ENCODE measurements around the gene CAMP.
A peak's percentile ranks its signal among the peaks of the same experiment; 100 is the strongest.
"Not testable (repeated sequence)": the region's sequence is repeated elsewhere in the genome, so short reads cannot be mapped to it uniquely, and the experiment has no call there.

Gene CAMP

DNA sequence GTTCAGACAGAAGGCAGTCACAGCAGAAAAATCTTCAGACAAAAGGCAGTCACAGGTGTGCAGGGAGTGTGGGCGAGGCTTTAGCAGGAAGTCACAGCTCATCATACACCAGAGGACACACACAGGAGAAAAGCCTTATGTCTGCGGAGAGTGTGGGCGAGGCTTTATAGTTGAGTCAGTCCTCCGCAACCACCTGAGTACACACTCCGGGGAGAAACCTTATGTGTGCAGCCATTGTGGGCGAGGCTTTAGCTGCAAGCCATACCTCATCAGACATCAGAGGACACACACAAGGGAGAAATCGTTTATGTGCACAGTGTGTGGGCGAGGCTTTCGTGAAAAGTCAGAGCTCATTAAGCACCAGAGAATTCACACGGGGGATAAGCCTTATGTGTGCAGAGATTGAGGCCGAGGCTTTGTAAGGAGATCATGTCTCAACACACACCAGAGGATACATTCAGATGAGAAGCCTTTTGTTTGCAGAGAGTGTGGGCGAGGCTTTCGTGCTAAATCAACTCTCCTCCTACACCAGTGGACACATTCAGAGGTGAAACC is 45.2 kb downstream of the CAMP start:
- Histone ChIP-seq H3K4me3 (ENCODE audit: low read depth in 1 of 2, low read length in 2 of 2) (no peak overlapping the region), H3K27ac (ENCODE audit: low read length) (peak overlapping the region; percentile 30), H3K36me3 (ENCODE audit: control insufficient read depth in 1 of 2, insufficient read depth in 2 of 2, low read length in 2 of 2) (peaks cover 0 to 30% of the 10 kb centered on the region in 2 donors), H3K9me3 (ENCODE audit: control insufficient read depth in 1 of 2, low read length in 2 of 2) (no peaks in the 10 kb centered on the region), H3K27me3 (ENCODE audit: low read depth, low read length) (no peaks in the 10 kb centered on the region), H3K4me1 (ENCODE audit: control insufficient read depth in 1 of 2, insufficient read depth in 2 of 2, low read length in 2 of 2) (no peaks in the 10 kb centered on the region)

DNA sequence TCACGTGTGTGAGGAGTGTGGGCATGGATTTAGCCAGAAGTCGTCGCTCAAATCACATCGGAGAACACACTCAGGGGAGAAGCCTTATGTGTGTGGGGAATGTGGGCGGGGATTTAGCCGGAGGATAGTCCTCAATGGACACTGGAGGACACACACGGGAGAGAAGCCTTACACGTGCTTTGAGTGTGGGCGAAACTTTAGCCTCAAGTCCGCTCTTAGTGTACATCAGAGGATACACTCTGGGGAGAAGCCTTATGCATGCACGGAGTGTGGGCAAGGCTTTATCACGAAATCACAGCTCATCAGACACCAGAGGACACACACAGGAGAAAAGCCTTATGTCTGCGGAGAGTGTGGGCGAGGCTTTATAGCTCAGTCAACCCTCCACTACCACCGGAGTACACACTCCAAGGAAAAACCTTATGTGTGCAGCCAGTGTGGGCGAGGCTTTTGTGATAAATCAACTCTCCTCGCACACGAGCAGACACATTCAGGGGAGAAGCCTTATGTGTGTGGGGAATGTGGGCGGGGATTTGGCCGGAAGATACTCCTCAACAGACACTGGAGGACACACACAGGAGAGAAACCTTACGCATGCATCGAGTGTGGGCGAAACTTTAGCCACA is 45.8 kb downstream of the CAMP start:
- peaks cover 0 to 30% of the 10 kb centered on the region in 2 donors for H3K36me3 ChIP-seq (ENCODE audit: control insufficient read depth in 1 of 2, insufficient read depth in 2 of 2, low read length in 2 of 2)

DNA sequence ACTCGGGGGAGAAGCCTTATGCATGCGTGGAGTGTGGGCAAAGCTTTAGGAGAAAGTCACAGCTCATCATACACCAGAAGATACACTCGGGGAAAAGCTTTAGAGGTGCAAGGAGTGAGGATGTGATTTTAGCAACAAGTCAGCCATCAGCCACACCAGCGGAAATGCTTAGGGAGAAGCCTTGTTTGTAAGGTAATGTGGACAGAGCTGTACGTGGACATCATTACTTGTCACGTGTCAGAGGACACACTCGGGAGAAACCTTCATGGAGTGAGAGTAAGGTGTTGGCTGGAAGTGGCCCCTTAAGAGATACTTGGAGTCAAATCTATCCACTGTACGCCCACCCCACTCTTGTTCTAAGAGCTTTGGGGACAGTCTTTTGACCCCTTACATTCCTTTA is 46.3 kb downstream of the CAMP start:
- Histone ChIP-seq H3K4me3 (ENCODE audit: low read depth in 1 of 2, low read length in 2 of 2) (no peak overlapping the region), H3K27me3 (ENCODE audit: low read depth, low read length) (no peaks in the 10 kb centered on the region), H3K9me3 (ENCODE audit: control insufficient read depth in 1 of 2, low read length in 2 of 2) (no peaks in the 10 kb centered on the region), H3K36me3 (ENCODE audit: control insufficient read depth in 1 of 2, insufficient read depth in 2 of 2, low read length in 2 of 2) (peaks cover 0 to 30% of the 10 kb centered on the region in 2 donors), H3K27ac (ENCODE audit: low read length) (no peak overlapping the region), H3K4me1 (ENCODE audit: control insufficient read depth in 1 of 2, insufficient read depth in 2 of 2, low read length in 2 of 2) (no peaks in the 10 kb centered on the region)

More for the DNA sequence above, 45.8 kb downstream of the CAMP start:
- no peaks in the 10 kb centered on the region for H3K27me3 ChIP-seq (ENCODE audit: low read depth, low read length)
- H3K27ac ChIP-seq (ENCODE audit: low read length) = peak overlapping the region; percentile 30
- H3K4me3 ChIP-seq (ENCODE audit: low read depth in 1 of 2, low read length in 2 of 2) = no peak overlapping the region
- no peaks in the 10 kb centered on the region for H3K9me3 ChIP-seq (ENCODE audit: control insufficient read depth in 1 of 2, low read length in 2 of 2)
- H3K4me1 ChIP-seq (ENCODE audit: control insufficient read depth in 1 of 2, insufficient read depth in 2 of 2, low read length in 2 of 2) = no peaks in the 10 kb centered on the region

- Histone ChIP-seq H3K27me3 (ENCODE audit: low read depth, low read length) (no peaks in the 10 kb centered on the region), H3K4me3 (ENCODE audit: low read depth in 1 of 2, low read length in 2 of 2) (no peak overlapping the region), H3K36me3 (ENCODE audit: control insufficient read depth in 1 of 2, insufficient read depth in 2 of 2, low read length in 2 of 2) (peaks cover 0 to 30% of the 10 kb centered on the region in 2 donors), H3K27ac (ENCODE audit: low read length) (no peak overlapping the region), H3K9me3 (ENCODE audit: control insufficient read depth in 1 of 2, low read length in 2 of 2) (no peaks in the 10 kb centered on the region), H3K4me1 (ENCODE audit: control insufficient read depth in 1 of 2, insufficient read depth in 2 of 2, low read length in 2 of 2) (no peaks in the 10 kb centered on the region)
These were observed 47.0 kb downstream of the CAMP start for GRCh38 chr3:48270306-48270705.

DNA sequence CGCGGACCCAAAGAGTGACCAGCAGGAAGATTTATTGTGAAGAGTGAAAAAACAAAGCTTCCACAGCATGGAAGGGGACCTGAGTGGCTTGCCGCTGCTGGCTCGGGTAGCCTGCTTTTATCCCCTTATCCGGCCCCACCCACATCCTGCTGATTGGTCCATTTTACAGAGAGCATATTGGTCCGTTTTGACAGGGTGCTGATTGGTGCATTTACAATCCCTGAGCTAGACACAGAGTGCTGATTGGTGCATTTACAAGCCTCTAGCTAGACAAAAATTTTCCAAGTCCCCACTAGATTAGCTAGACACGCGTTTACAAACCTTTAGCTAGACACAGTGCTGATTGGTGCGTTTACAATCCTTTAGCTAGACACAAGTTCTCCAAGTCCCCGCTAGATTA is 47.9 kb downstream of the CAMP start:
- H3K27me3 ChIP-seq (ENCODE audit: low read depth, low read length); H3K4me3 ChIP-seq (ENCODE audit: low read depth in 1 of 2, low read length in 2 of 2); H3K27ac ChIP-seq (ENCODE audit: low read length); H3K4me1 ChIP-seq (ENCODE audit: control insufficient read depth in 1 of 2, insufficient read depth in 2 of 2, low read length in 2 of 2); H3K9me3 ChIP-seq (ENCODE audit: control insufficient read depth in 1 of 2, low read length in 2 of 2): not testable (repeated sequence)
- peaks cover 0 to 28% of the 10 kb centered on the region in 2 donors for H3K36me3 ChIP-seq (ENCODE audit: control insufficient read depth in 1 of 2, insufficient read depth in 2 of 2, low read length in 2 of 2)

GRCh38 chr3:48271763-48272498 is 48.6 kb downstream of the CAMP start:
- Histone ChIP-seq H3K4me3 (ENCODE audit: low read depth in 1 of 2, low read length in 2 of 2) (no peak overlapping the region), H3K36me3 (ENCODE audit: control insufficient read depth in 1 of 2, insufficient read depth in 2 of 2, low read length in 2 of 2) (peaks cover 0 to 21% of the 10 kb centered on the region in 2 donors), H3K27me3 (ENCODE audit: low read depth, low read length) (no peaks in the 10 kb centered on the region)

DNA sequence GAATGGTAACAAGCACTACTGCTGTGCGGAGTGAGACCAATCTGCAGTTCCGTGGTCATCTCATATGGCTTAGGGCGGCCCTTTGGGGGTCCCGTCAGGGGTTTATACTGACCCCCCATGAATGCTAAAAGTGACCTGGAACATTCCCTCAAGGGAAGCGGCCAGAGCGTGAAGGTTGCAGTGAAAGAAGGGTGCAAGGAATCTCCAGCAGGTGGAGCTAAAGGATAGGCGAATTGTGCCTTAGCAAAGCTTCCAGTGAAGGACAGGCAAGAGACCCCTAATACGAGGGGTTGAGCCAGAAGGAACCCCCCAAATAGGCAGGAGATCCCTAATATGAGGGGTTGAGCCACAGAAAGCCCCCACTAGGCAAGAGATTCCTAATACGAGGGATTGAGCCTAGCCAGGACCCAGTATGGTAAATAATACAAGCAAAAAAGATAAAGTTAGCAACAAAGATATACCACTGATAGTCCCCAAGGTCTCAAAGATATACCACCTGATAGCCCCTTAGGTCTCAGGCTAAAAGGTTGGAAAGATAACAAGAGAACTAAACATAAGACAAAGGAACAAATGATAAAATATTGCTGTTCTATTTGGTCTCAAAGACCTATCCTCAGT is 50.4 kb downstream of the CAMP start:
- H3K27me3 ChIP-seq (ENCODE audit: low read depth, low read length) = no peaks in the 10 kb centered on the region
- no peaks in the 10 kb centered on the region for H3K9me3 ChIP-seq (ENCODE audit: control insufficient read depth in 1 of 2, low read length in 2 of 2)
- no peak overlapping the region for H3K27ac ChIP-seq (ENCODE audit: low read length)
- H3K4me1 ChIP-seq (ENCODE audit: control insufficient read depth in 1 of 2, insufficient read depth in 2 of 2, low read length in 2 of 2) = no peaks in the 10 kb centered on the region
- peaks cover 0 to 15% of the 10 kb centered on the region in 2 donors for H3K36me3 ChIP-seq (ENCODE audit: control insufficient read depth in 1 of 2, insufficient read depth in 2 of 2, low read length in 2 of 2)
- H3K4me3 ChIP-seq (ENCODE audit: low read depth in 1 of 2, low read length in 2 of 2) = no peak overlapping the region

More at GRCh38 chr3:48271763-48272498, 48.6 kb downstream of the CAMP start:
- no peak overlapping the region for H3K27ac ChIP-seq (ENCODE audit: low read length)
- H3K4me1 ChIP-seq (ENCODE audit: control insufficient read depth in 1 of 2, insufficient read depth in 2 of 2, low read length in 2 of 2) = no peaks in the 10 kb centered on the region
- no peaks in the 10 kb centered on the region for H3K9me3 ChIP-seq (ENCODE audit: control insufficient read depth in 1 of 2, low read length in 2 of 2)

DNA sequence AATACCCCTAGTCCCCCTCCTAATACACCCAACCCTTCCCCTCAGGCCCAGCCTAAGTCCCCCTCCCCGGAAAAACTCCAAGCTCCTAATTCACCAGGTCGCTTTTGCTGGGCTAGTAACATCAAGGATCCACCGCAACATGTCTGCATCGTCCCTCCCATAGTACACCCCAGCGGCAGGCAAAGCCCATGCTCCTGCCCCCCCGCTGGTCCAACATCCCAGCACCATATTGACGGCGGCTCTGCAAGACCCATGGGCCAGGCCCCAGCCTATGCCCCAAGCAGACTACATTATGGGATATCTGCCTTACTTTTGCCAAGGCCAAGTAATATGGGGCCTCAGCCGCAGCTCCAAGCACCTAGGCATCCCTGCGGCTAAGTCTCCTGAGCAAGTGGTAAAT is 51.2 kb downstream of the CAMP start:
- H3K4me1 ChIP-seq (ENCODE audit: control insufficient read depth in 1 of 2, insufficient read depth in 2 of 2, low read length in 2 of 2) = no peaks in the 10 kb centered on the region
- no peaks in the 10 kb centered on the region for H3K9me3 ChIP-seq (ENCODE audit: control insufficient read depth in 1 of 2, low read length in 2 of 2)
- H3K27me3 ChIP-seq (ENCODE audit: low read depth, low read length) = no peaks in the 10 kb centered on the region
- no peak overlapping the region for H3K27ac ChIP-seq (ENCODE audit: low read length)
- peaks cover 0 to 8% of the 10 kb centered on the region in 2 donors for H3K36me3 ChIP-seq (ENCODE audit: control insufficient read depth in 1 of 2, insufficient read depth in 2 of 2, low read length in 2 of 2)
- no peak overlapping the region for H3K4me3 ChIP-seq (ENCODE audit: low read depth in 1 of 2, low read length in 2 of 2)
